GM19328 (cell line): ENCODE measurements around the gene TRIM5.
"Not testable (repeated sequence)": the region's sequence is repeated elsewhere in the genome, so short reads cannot be mapped to it uniquely, and the experiment has no call there.

ENCODE experiments used
- ATAC-seq: cut with Tn5 transposase; IDR thresholded peaks from one replicate; pipeline ENCODE4 v1.9.1; 2021; ENCODE audit warnings: mild to moderate bottlenecking, moderate library complexity; ENCODE audit not compliant: unreplicated experiment

The TRIM5 gene

DNA sequence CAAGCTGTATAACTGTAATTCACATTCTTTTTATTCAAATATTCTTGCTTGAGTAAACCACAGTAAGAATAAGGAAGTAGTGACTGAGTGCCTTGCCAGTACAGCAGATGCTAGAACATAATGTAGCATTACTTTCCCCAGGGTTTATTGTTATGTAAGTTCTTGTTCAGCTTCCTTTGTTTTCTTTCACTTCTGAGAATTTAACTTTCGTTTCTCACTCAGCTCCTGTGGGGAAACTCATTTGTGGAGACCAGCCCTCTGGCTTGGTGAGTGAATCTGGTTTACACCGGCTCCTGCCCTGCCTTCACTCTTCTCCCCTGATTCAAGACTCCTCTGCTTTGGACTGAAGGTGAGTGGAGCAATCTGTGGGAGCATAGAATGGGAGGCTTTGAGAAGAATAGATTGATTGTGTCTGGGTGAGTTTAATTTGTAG, 4.7 kb upstream of the TRIM5 start, which contains the start of gene TRIM22:
Gene TRIM22 (plus strand): TSS at position 240 of the 433 bp plus-strand sequence. CDS start 6,443 bp downstream, outside the sequence.
- ATAC-seq: peak; percentile 78

GRCh38 chr11:5688482-5688881, 3.6 kb upstream of the TRIM5 start:
- ATAC-seq: no peak

GRCh38 chr11:5686426-5686825, 1.6 kb upstream of the TRIM5 start:
- no peak for ATAC-seq

- no peak for ATAC-seq
Measured at GRCh38 chr11:5684036-5684645, 733 bp downstream of the TRIM5 start.

DNA sequence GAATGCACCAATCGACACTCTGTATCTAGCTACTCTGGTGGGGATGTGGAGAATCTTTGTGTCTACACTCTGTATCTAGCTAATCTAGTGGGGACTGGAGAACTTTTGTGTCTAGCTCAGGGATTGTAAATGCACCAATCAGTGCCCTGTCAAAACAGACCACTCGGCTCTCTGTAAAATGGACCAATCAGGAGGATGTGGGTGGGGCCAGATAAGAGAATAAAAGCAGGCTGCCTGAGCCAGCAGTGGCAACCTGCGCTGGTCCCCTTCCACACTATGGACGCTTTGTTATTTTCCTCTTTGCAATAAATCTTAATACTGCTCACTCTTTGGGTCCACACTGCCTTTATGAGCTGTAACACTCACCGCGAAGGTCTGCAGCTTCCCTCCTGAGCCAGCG, 1.3 kb downstream of the TRIM5 start:
- not testable (repeated sequence) for ATAC-seq

DNA sequence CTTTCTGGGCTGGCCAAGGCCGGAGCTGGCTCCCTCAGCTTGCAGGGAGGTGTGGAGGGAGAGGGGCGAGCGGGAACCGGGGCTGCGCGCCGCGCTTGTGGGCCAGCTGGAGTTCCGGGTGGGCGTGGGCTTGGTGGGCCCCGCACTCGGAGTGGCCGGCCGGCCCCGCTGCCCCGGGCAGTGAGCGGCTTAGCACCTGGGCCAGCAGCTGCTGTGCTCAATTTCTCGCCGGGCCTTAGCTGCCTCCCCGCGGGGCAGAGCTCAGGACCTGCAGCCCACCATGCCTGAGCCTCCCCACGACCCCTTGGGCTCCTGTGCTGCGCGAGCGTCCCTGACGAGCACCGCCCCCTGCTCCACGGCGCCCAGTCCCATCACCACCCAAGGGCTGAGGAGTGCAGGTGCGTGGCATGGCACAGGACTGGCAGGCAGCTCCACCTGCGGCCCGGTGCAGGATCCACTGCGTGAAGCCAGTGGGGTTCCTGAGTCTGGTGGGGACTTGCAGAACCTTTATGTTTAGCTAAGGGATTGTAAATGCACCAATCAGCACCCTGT, 1.9 kb downstream of the TRIM5 start:
- not testable (repeated sequence) for ATAC-seq

DNA sequence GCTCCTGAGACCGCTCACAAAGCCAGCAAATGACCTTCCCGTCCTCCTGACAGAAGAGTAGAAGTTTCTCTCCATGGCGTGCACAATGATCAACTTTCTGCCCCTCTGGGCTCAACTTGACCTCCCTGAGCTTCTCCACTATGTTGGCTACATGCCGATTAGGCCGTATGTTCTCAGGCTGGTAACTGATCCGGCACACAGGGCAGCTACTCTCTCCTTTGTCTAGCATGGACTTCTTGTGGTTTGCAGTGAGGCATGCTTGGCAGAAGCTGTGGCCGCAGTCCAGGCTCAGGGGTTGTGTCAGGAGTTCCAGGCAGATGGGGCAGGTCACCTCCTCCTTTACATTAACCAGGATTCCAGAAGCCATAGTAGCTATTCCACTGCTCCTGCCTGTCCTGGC, 5.1 kb downstream of the TRIM5 start:
- no peak for ATAC-seq

DNA sequence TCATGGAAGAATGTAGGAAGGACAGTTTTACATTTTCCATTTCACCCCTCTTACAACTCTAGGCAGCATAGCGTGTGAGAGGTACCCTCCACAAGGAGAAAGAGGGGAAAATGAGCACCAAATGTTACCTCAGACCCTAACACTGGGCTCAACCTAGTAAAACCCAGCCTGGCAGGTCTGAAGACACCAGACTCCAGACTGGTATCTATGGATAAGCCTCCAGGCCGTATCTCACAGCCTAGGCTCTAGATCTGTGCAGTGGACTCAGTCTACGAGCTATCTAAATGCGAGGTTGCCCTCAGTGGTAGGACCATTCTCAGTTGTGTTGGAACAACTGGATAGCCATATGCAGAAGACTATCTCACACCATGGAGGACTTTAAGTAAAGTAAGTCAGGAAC, 10.5 kb downstream of the TRIM5 start:
- no peak for ATAC-seq

GRCh38 chr11:5671831-5672230, 13.0 kb downstream of the TRIM5 start:
- ATAC-seq: no peak

- no peak for ATAC-seq
Measured at GRCh38 chr11:5666402-5666793, 18.5 kb downstream of the TRIM5 start.

- no peak for ATAC-seq
Measured at GRCh38 chr11:5665746-5666401, 19.0 kb downstream of the TRIM5 start.

- no peak for ATAC-seq
Measured at GRCh38 chr11:5665051-5665570, 19.8 kb downstream of the TRIM5 start.

- ATAC-seq: no peak
Measured at GRCh38 chr11:5663511-5663910, 21.4 kb downstream of the TRIM5 start.

DNA sequence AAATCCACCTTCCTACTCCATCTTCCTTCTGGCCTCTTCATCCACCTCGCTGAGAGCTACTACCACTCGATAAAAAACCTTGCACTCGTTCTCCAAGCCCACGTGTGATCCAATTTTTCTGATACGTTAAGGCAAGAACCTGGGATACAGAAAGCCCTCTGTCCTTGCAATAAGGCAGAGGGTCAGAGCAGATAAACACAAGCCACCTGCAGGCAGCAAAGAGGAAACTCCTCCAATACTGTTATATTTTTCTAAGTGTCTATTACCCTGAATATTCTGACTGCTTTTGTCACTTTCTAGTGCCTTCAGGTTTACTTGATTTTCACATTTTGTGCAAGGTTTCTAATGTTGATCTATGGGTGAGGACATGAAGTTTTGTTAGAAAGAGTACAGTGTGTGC, 26.6 kb downstream of the TRIM5 start:
- ATAC-seq: no peak

- ATAC-seq: not testable (repeated sequence)
Measured at GRCh38 chr11:5656956-5657355, 27.9 kb downstream of the TRIM5 start.

- no peak for ATAC-seq
Measured at GRCh38 chr11:5655474-5655873, 29.4 kb downstream of the TRIM5 start.

DNA sequence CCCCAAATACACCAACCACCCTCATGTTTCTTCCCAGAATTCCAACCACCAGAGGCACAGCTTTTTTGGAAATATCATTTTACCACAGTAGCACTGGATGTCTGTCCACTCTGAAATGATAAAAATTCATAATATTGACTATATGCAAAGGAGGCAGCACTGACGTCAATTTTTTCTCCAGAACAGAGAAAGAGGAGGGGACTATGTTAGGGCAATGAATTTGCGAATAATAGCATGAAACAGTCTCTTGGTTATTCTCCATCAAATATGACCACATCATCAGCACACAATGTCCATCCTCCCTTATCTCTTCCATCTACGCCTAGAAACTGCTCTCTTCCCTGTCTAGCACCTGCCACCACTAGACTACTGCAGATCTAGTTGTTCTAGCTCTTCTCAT, 38.7 kb downstream of the TRIM5 start:
- no peak for ATAC-seq

- ATAC-seq: no peak
Measured at GRCh38 chr11:5643585-5643984, 41.3 kb downstream of the TRIM5 start.

DNA sequence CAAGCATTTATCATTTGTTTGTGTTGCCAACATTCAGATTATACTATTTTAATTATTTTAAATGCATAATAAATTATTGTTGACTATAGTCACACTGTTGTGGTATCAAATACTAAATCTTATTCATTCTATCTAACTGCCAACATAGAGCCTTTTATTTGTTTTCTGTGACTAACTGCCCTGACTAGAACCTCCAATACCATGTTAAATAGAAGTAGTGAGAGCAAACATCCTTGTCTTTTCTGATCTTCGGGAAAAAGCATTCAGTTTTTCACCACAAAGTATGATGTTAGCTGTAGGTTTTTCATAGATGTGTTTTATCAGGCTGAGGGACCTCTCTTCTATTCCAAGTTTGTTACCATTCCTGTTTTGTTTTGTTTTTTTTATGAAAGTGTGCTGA, 44.9 kb downstream of the TRIM5 start:
- ATAC-seq: no peak

- peak; percentile 94 for ATAC-seq
Measured at GRCh38 chr11:5631969-5632635, 52.8 kb downstream of the TRIM5 start.

DNA sequence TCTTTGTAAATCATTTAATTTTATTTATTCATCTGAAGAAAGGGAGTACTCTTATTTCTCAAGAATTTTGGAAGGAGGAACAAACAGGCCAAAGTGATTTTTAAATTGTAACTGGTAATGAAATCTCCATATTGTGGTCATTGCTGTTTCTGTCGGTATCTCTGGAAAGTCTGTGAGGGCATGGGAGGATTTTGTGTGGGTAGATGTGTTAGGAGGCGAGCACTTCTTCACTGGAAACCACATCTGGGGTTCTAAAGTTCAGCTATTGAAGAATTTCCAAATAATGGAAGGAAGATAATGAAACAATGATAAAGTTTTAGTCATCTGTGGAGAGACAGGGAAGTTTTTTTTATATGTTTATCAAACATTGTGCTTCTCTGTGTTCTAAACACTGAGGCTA, 53.5 kb downstream of the TRIM5 start:
- ATAC-seq: peak; percentile 11

DNA sequence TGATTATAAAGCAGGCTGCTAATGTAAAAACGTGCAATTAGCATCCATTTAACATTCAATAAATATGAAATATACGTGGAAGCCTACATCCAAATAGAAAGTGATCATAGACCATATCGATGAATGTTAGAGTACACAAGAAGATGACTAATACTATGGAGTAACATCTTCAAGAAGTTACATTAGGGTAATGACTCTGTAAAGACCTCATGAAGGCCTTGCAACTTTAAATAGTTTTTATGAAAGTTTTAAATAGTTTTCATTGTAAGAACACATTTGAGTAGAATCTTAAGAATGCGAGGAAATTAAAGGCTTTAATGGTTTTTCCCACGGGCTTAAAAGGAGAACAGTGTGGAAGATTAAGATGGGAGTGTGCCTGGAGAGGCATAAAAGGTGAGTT, 58.7 kb downstream of the TRIM5 start:
- no peak for ATAC-seq
